Activated CD4-positive, alpha-beta T cell treated with anti-CD3 and anti-CD28 coated beads for 1 hour (primary cell): ENCODE measurements around the gene WNT9B.
"Not testable (repeated sequence)": the region's sequence is repeated elsewhere in the genome, so short reads cannot be mapped to it uniquely, and the experiment has no call there.

Experiments used
- DNase-seq: peaks from one replicate; pipeline ENCODE4 v3.0.0-alpha.2; 2020

WNT9B gene

GRCh38 chr17:46917041-46917440 is 65.7 kb downstream of the WNT9B start:
- no peak for DNase-seq

DNA sequence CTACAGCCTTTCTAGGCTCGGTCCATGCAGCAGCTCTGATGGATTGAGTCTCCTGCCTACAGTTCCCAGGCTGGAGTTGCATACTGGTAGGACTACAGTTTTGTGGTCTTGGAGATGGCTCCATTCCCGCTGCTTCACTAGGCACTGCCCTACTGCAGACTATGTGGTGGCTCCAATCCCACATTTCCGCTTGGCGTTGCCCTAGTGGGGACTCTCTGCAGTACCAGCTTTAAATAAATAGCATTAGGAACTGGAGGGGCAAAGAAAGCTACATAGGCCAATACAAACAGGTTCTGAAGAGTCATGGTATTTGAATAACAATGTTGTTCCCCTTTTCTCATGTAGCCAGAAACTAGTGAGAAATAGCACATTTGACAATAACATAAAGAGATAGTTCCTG is 66.1 kb downstream of the WNT9B start:
- no peak for DNase-seq

DNA sequence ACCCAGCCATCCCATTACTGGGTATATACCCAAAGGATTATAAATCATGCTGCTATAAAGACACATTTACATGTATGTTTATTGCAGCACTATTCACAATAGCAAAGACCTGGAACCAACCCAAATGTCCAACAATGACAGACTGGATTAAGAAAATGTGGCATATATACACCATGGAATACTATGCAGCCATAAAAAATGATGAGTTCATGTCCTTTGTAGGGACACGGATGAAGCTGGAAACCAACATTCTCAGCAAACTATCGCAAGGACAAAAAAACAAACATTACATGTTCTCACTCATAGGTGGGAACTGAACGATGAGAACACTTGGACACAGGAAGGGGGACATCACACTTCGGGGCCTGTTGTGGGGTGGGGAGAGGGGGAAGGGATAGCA is 70.6 kb downstream of the WNT9B start:
- DNase-seq, result not testable (repeated sequence)

DNA sequence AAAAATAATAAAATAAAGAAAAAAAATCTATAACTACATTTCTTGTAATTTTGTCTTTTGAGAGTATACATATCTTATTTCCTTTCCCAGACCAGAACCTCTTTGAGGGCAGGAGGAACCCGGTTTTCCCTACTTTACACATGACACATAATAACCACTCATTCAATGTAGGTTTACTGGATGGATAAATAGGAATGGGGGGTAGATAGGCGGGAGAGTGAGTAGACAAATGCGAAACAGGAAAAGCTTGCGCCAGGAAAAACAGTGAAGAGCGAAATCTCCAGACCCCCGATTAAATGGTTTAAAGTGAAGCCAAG is 71.1 kb downstream of the WNT9B start:
- DNase-seq, result no peak

GRCh38 chr17:46922804-46923635 is 71.6 kb downstream of the WNT9B start, which contains the start of gene GOSR2:
TSS of gene GOSR2 (plus strand) at chr17:46923160. CDS start at chr17:46923193, 33 bp downstream.
- DNase-seq, result peak; percentile 83

GRCh38 chr17:46925185-46925868 is 73.9 kb downstream of the WNT9B start:
- no peak for DNase-seq

DNA sequence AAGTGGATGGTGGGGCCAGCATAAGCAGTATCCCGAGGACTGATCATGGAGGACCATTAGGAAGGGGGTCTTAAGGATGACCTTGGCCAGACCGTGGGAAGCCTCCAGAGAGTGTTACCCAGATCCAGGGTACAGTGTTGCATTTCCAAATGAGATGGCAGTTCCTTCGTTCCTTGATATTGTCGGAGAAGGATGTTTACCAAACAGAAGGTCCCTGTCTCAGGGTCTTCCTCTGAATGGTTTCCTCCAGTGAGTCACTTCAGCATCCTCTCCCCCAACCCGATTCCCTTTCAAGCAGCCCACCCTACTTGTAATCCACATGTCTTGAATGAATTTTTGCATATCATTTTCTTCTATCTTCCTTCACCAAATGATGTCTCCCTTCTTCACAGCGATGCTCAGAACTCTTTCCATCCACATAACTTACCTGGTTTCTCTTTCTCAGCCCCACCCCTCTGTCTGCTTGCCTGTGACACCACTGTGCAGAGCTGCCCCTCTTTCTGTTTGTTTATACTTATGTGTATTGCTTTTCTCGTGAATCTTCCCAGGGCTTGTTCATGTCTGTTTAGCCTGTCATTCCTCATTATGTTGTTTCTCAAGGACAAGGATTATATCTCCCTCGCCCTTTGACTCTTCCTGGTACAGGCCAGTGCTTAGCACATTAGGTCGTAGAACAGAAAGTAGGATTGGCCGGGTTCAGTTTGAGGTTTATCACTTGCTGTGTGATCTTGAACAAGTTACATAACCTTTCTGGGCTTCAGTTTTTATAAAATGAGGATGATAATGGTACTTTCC is 77.3 kb downstream of the WNT9B start:
- no peak for DNase-seq

GRCh38 chr17:46929413-46929812 is 78.0 kb downstream of the WNT9B start:
- no peak for DNase-seq

GRCh38 chr17:46930051-46930450 is 78.7 kb downstream of the WNT9B start:
- no peak for DNase-seq

- no peak for DNase-seq
These were observed 80.2 kb downstream of the WNT9B start for GRCh38 chr17:46931596-46931995.

DNA sequence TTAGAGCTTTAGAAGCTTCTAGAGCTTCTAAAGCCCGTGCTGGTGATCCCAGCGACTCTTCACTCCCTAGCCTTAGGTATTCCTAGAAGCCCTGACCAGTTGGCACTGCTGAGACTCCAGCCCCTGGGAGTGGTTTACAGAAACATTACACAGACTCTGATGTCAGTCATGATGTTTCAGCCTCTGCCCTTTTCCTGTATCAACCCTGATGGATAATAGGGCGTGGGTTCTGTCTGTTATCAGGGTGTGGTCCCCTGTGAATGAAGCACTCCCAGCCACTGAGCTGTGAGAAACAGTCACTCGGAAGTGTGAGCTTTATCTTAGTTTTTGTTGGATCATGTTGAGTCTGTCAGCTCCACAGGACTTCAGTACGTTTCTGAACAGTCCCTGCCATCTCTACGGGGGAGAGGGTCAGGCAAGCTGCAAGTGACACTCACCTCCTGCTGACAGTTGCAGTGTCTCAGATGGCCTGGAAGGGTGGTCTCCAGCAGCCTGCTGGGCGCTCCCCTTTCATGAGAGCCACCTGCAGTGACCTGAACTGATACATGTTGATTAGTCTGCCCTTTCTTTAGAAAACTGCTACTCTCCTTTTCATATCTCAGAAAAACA is 84.4 kb downstream of the WNT9B start:
- no peak for DNase-seq
